Measurements from ENCODE around the gene PNPLA1. TPM values are rescaled to one million over a fixed set of nuclear protein-coding genes. Genes with fewer than 3 reads are reported as not detected.

The PNPLA1 gene
- total RNA-seq, 1 donor from 2014 or later, result not detected

- TF ChIP-seq CTCF (IDR thresholded peaks at IDR 0.05), result no peak
- Mint-ChIP-seq H3K36me3 (ENCODE audit: low read depth) (peaks cover 42% of the 10 kb centered on the region), H3K4me1 (ENCODE audit: low read depth) (no peaks in the 10 kb centered on the region), H3K4me3 (ENCODE audit: unreplicated experiment) (no peak overlapping the region), H3K27ac (ENCODE audit: unreplicated experiment) (no peak overlapping the region), H3K9me3 (ENCODE audit: low read depth) (no peaks in the 10 kb centered on the region), H3K27me3 (ENCODE audit: low read depth) (no peaks in the 10 kb centered on the region)
- no peak for DNase-seq (ENCODE audit: low spot score)
Measured at GRCh38 chr6:36232172-36232571, 37.7 kb upstream of the PNPLA1 start.

DNA sequence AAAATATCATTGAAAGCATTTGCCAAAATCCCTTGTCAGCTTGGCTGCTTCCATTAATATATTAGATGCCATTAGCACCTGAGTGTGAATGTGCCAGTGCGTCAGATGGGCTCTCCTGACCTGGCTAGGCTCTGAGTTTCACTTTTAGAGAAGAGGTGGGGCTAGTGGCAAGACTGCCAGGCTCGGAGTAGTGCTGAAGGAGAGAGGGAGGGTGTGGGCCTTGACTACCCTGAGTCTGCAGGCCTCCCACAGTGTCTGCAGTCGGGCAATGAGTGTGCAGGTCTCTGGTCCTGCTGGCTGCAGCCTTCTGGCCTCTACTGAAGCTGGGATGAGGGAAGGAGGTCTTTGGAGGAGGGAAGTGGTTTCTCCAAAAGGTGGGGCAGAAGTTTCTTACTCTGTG is 34.6 kb upstream of the PNPLA1 start:
- Mint-ChIP-seq H3K4me1 (ENCODE audit: low read depth) (no peaks in the 10 kb centered on the region), H3K27me3 (ENCODE audit: low read depth) (no peaks in the 10 kb centered on the region), H3K4me3 (ENCODE audit: unreplicated experiment) (no peak overlapping the region), H3K9me3 (ENCODE audit: low read depth) (peaks cover 4% of the 10 kb centered on the region), H3K36me3 (ENCODE audit: low read depth) (peaks cover 19% of the 10 kb centered on the region), H3K27ac (ENCODE audit: unreplicated experiment) (no peak overlapping the region)
- DNase-seq (ENCODE audit: low spot score), result no peak
- TF ChIP-seq CTCF (IDR thresholded peaks at IDR 0.05), result no peak

DNA sequence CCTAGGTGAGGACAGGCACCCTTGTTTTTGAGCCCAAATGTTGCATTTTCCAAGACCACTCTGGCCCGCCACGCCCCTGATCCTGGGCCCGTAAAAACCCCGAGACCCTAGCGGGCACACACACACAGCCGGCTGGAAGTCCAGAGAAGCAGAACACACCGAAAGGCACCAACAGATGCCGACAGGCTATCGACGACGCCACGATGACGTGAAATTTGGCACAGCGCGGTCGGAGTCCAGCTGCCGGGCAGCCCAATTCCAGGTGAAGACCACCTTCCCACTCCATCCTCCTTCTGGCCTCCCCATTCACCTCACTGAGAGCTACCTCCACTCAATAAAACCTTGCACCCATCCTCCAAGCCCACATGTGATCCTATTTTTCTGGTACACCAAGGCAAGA is 34.0 kb upstream of the PNPLA1 start:
- H3K27me3 Mint-ChIP-seq (ENCODE audit: low read depth), result no peaks in the 10 kb centered on the region
- no peak overlapping the region for H3K27ac Mint-ChIP-seq (ENCODE audit: unreplicated experiment)
- no peak for DNase-seq (ENCODE audit: low spot score)
- H3K9me3 Mint-ChIP-seq (ENCODE audit: low read depth), result peaks cover 4% of the 10 kb centered on the region
- H3K4me3 Mint-ChIP-seq (ENCODE audit: unreplicated experiment), result no peak overlapping the region
- no peak for TF ChIP-seq CTCF (IDR thresholded peaks at IDR 0.05)
- peaks cover 14% of the 10 kb centered on the region for H3K36me3 Mint-ChIP-seq (ENCODE audit: low read depth)
- H3K4me1 Mint-ChIP-seq (ENCODE audit: low read depth), result no peaks in the 10 kb centered on the region

- H3K36me3 Mint-ChIP-seq (ENCODE audit: low read depth), result no peaks in the 10 kb centered on the region
Measured at GRCh38 chr6:36239774-36240173, 30.1 kb upstream of the PNPLA1 start.

GRCh38 chr6:36241728-36242127 is 28.1 kb upstream of the PNPLA1 start:
- H3K27me3 Mint-ChIP-seq (ENCODE audit: low read depth), result no peaks in the 10 kb centered on the region
- no peaks in the 10 kb centered on the region for H3K36me3 Mint-ChIP-seq (ENCODE audit: low read depth)
- no peak for DNase-seq (ENCODE audit: low spot score)
- peaks cover 3% of the 10 kb centered on the region for H3K4me1 Mint-ChIP-seq (ENCODE audit: low read depth)
- H3K27ac Mint-ChIP-seq (ENCODE audit: unreplicated experiment), result no peak overlapping the region
- no peak for TF ChIP-seq CTCF (IDR thresholded peaks at IDR 0.05)
- peaks cover 4% of the 10 kb centered on the region for H3K9me3 Mint-ChIP-seq (ENCODE audit: low read depth)
- no peak overlapping the region for H3K4me3 Mint-ChIP-seq (ENCODE audit: unreplicated experiment)

More at GRCh38 chr6:36239774-36240173, 30.1 kb upstream of the PNPLA1 start:
- H3K4me1 Mint-ChIP-seq (ENCODE audit: low read depth), result peaks cover 3% of the 10 kb centered on the region
- peaks cover 4% of the 10 kb centered on the region for H3K9me3 Mint-ChIP-seq (ENCODE audit: low read depth)
- no peaks in the 10 kb centered on the region for H3K27me3 Mint-ChIP-seq (ENCODE audit: low read depth)
- H3K27ac Mint-ChIP-seq (ENCODE audit: unreplicated experiment), result no peak overlapping the region
- no peak for DNase-seq (ENCODE audit: low spot score)
- no peak overlapping the region for H3K4me3 Mint-ChIP-seq (ENCODE audit: unreplicated experiment)
- no peak for TF ChIP-seq CTCF (IDR thresholded peaks at IDR 0.05)

All from chondrocyte (in vitro differentiated cells).